NCI-H460 (cell line): ENCODE data around the gene C10orf53. TPM values are rescaled to one million over a fixed set of nuclear protein-coding genes. Genes with fewer than 3 reads are reported as not detected.
"Not testable (repeated sequence)": the region's sequence is repeated elsewhere in the genome, so short reads cannot be mapped to it uniquely, and the experiment has no call there.

ENCODE experiments used
- DNase-seq: peaks from one replicate; pipeline ENCODE4 v3.0.0-alpha.2; 2016; ENCODE audit warnings: low read depth; ENCODE audit errors: extremely low read depth
- total RNA-seq: library from RNA; depleted of rRNA; stranded (reverse); fragments of >200 nt; shearing (Covaris generic); gene quantifications from 2 replicates; pipeline ENCODE4 v1.2.3, GENCODE V29; 2014

C10orf53 gene
- total RNA-seq, 1 experiment from 2014 or later = not detected

GRCh38 chr10:49682879-49683278 lies 3.4 kb downstream of the C10orf53 start:
- DNase-seq = no peak

- no peak for DNase-seq
Observed at GRCh38 chr10:49686651-49687050, 7.2 kb downstream of the C10orf53 start.

DNA sequence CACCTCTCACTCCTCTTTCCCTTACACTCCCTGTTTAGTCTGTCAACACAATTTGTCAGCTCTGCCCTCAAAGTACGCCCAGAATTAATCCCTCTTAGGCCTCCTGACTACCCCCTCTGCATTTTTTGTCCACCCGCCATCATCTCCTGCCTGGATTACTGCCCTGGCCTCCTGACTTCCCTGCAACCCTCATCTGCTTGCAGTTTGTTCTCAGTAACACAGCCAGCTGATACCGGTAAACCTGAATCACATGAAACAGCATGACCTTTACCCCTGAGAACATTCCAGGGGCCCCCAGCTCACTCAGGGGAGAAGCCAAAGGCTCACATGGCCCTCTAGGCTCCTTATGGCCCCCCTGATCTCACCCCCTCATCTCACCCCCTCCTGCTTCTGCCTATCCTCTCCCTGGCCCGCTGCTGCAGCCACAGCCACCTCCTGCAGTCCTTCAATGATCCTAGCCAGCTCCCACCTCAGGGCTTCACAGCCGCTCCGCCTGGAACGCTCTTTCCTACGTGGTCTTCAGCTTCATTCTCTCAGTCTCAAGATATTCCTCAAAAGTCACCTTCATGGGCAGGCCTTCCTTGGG lies 8.9 kb downstream of the C10orf53 start:
- DNase-seq = no peak

GRCh38 chr10:49688920-49689319 lies 9.5 kb downstream of the C10orf53 start:
- no peak for DNase-seq

- DNase-seq = no peak
Observed at GRCh38 chr10:49689882-49690510, 10.5 kb downstream of the C10orf53 start.

DNA sequence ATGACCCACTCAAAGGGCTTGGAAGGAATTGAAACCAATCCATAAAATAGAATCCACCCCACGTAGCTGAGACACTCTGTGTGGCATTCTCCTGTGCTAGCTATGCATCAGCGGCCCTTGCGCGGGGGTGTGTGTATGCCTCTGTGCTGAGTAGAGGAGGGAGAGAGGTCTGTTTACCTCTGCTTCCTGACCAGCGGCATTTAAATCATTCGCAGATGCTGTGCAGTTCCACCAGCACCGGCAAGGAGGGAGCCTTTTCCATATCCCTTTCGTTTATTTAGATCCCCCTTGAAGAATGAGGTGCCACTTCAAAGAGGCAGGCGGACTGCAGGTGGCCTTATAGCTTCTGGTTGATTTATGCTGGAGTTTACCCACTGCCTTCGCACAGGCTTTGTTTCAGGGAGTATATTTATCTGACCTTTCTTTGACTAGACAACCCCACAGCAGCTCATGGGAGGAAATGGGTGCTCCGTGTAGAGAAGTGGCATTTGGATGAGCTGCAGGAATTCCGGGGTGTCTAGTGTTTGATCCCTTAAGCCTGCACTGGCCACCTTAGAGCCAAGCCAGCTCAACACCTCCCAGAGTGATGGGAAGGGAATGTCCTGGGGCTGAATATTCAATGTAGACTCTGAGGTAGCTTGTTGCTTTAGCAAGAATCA lies 11.4 kb downstream of the C10orf53 start:
- no peak for DNase-seq

GRCh38 chr10:49691588-49691987 lies 12.1 kb downstream of the C10orf53 start:
- no peak for DNase-seq

DNA sequence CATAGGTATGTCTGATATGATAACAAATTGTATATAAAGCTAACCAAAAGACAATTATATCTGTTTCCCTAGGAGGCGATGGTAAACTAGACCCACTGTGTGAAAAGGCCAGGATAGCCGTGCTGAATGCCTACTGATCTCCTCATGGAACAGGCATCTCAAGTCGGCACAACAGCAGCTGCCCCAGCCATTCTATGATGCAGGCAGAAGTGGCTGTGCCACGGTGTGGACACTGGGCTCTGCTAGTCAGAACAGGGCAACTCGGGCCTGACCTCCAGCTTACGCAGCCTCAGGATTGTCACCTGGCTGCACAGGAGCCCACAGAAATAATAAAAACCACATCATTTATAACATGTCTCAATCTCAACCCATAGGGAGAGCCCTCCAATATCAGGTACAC lies 15.0 kb downstream of the C10orf53 start:
- no peak for DNase-seq

GRCh38 chr10:49696311-49696710 lies 16.9 kb downstream of the C10orf53 start:
- DNase-seq = no peak

- DNase-seq = no peak
Observed at GRCh38 chr10:49698679-49699078, 19.2 kb downstream of the C10orf53 start.

DNA sequence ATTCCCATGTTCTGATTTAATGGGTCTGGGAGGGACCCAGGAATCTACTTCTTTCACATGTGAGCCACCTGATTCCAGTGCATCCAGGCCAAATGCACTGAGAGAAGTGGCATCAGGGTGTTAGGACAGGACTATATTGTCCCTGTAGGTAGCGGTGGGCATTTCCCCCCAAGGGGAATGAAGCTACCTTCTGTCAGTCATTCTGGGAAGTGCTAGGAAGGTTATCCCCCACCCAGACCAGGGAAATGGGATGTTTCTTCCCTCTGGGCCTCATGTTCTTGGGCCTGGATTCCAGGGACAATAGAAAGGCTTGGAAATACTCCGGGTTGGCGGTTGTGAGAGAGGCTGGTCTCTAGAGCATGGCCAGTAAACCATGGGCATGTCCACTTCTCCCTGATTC lies 20.8 kb downstream of the C10orf53 start:
- no peak for DNase-seq

- no peak for DNase-seq
Observed at GRCh38 chr10:49700997-49701396, 21.5 kb downstream of the C10orf53 start.

DNA sequence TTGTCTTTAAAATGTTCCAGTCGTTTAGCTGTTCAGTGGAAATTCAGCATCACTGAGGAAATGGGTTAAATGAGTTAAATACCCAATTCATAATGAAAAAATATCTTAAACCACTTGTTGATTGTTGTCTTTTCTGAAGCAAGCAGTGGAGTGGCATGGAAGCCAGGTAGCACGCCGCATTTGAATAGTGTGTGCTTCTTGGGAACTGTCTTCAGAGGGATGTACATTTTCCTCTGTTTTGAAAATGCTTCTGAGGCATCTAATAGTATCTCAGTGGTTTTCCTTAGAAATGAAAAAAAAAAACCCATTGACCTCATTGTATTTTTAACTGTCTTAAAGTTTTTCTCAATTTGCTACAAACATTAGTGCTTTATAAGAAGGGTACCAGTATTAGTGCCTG lies 28.1 kb downstream of the C10orf53 start:
- DNase-seq = no peak

DNA sequence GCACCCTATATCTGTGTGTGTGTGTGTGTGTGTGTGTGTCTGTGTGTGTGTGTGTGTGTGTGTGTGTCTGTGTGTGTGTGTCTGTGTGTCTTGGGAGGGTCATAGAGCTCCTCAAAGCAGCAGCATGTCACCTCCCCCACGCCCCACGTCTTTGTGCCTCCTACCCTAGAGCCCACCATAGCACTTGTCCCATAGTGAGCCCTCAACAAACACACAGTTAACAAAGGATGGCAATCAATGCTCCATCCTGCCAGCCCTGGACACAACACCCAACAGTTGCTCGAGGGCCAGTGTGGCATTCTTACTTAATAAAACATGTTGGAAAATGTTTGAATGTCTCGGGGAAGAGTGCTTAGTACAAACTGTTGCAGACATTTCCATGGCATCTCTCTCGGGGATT lies 30.5 kb downstream of the C10orf53 start:
- no peak for DNase-seq

- no peak for DNase-seq
Observed at GRCh38 chr10:49710966-49711365, 31.5 kb downstream of the C10orf53 start.

- no peak for DNase-seq
Observed at GRCh38 chr10:49711481-49711880, 32.0 kb downstream of the C10orf53 start.

GRCh38 chr10:49713266-49713665 lies 33.8 kb downstream of the C10orf53 start:
- DNase-seq = no peak

- not testable (repeated sequence) for DNase-seq
Observed at GRCh38 chr10:49715157-49715556, 35.7 kb downstream of the C10orf53 start.

GRCh38 chr10:49726593-49726992 lies 47.1 kb downstream of the C10orf53 start:
- no peak for DNase-seq

DNA sequence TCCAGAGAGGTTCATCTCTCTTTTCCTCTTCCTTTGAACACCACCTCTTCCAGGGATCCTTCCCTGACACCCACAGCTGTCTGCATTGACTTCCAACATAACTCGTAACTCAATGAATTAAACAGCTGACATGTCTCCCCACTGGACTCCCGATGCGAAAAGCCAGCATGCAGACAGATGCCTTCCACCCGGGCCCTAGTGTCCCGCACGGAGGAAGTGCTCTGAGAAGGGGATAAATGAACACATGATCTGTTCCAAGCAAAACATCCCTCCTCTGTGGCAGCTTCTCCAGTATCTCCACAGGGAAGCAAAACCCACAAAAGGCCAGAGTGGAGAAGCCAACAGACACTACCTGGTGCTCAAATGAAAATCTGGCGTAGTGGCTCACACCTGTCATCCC lies 54.4 kb downstream of the C10orf53 start:
- DNase-seq = no peak

DNA sequence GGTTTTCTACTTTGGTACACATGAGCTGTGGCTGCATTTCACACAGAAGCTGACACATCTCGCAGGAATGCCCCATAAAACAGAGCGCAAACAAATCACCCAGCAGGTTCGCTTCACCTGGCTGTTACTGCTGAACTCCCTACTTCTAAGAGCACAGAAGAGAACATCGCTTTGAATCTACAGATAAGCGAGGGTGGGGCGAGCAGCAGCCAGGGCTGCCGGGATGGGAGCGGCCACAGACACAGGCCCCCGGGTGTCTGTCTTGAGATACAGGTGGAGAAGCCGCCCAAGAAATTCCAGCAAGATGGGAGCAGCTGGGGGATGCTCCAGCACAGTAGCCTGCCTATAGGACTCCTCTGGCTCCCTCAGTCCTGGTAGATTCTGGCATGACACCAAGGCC lies 55.2 kb downstream of the C10orf53 start:
- no peak for DNase-seq

GRCh38 chr10:49735161-49735560 lies 55.7 kb downstream of the C10orf53 start:
- no peak for DNase-seq
